Epidermal melanocyte (primary cell): ENCODE results near the gene PPP2R2B.

Experiments
- DNase-seq: peaks from one replicate; pipeline ENCODE4 v3.0.0; 2011; ENCODE audit warnings: low spot score; ENCODE audit not compliant: insufficient read length

PPP2R2B gene

GRCh38 chr5:146878476-146879172 lies at the start of gene PPP2R2B:
PPP2R2B (minus strand) TSS chr5:146878757.
- DNase-seq: no peak

- DNase-seq: no peak
Observed at GRCh38 chr5:146924132-146924531, 45.6 kb upstream of the PPP2R2B start.

- no peak for DNase-seq
Observed at GRCh38 chr5:146921225-146921624, 42.7 kb upstream of the PPP2R2B start.

GRCh38 chr5:146920351-146920881 lies 41.9 kb upstream of the PPP2R2B start:
- no peak for DNase-seq

GRCh38 chr5:146919304-146919703 lies 40.7 kb upstream of the PPP2R2B start:
- no peak for DNase-seq

- DNase-seq: no peak
Observed at GRCh38 chr5:146917931-146918330, 39.4 kb upstream of the PPP2R2B start.

- no peak for DNase-seq
Observed at GRCh38 chr5:146912874-146913273, 34.3 kb upstream of the PPP2R2B start.

- no peak for DNase-seq
Observed at GRCh38 chr5:146910239-146910638, 31.7 kb upstream of the PPP2R2B start.

- DNase-seq: no peak
Observed at GRCh38 chr5:146909255-146910068, 30.9 kb upstream of the PPP2R2B start.

- DNase-seq: no peak
Observed at GRCh38 chr5:146906803-146907202, 28.2 kb upstream of the PPP2R2B start.

GRCh38 chr5:146904890-146905289 lies 26.3 kb upstream of the PPP2R2B start:
- no peak for DNase-seq

GRCh38 chr5:146903789-146904188 lies 25.2 kb upstream of the PPP2R2B start:
- no peak for DNase-seq

- no peak for DNase-seq
Observed at GRCh38 chr5:146902471-146902870, 23.9 kb upstream of the PPP2R2B start.

GRCh38 chr5:146897061-146897460 lies 18.5 kb upstream of the PPP2R2B start:
- no peak for DNase-seq

GRCh38 chr5:146894753-146895521 lies 16.4 kb upstream of the PPP2R2B start:
- no peak for DNase-seq

GRCh38 chr5:146893991-146894390 lies 15.4 kb upstream of the PPP2R2B start:
- no peak for DNase-seq

- DNase-seq: no peak
Observed at GRCh38 chr5:146892231-146892630, 13.7 kb upstream of the PPP2R2B start.

- DNase-seq: no peak
Observed at GRCh38 chr5:146891511-146891910, 13.0 kb upstream of the PPP2R2B start.

- DNase-seq: no peak
Observed at GRCh38 chr5:146890731-146891440, 12.3 kb upstream of the PPP2R2B start.

- no peak for DNase-seq
Observed at GRCh38 chr5:146890066-146890465, 11.5 kb upstream of the PPP2R2B start.

- DNase-seq: no peak
Observed at GRCh38 chr5:146889169-146889568, 10.6 kb upstream of the PPP2R2B start.
